ENCODE results near the gene TP53BP2. TPM values are rescaled to one million over a fixed set of nuclear protein-coding genes. Genes with fewer than 3 reads are reported as not detected.

Gene TP53BP2
- total RNA-seq, 4 donors from 2014 or later, result 33.9 to 73.2 (median 52.3) TPM

DNA sequence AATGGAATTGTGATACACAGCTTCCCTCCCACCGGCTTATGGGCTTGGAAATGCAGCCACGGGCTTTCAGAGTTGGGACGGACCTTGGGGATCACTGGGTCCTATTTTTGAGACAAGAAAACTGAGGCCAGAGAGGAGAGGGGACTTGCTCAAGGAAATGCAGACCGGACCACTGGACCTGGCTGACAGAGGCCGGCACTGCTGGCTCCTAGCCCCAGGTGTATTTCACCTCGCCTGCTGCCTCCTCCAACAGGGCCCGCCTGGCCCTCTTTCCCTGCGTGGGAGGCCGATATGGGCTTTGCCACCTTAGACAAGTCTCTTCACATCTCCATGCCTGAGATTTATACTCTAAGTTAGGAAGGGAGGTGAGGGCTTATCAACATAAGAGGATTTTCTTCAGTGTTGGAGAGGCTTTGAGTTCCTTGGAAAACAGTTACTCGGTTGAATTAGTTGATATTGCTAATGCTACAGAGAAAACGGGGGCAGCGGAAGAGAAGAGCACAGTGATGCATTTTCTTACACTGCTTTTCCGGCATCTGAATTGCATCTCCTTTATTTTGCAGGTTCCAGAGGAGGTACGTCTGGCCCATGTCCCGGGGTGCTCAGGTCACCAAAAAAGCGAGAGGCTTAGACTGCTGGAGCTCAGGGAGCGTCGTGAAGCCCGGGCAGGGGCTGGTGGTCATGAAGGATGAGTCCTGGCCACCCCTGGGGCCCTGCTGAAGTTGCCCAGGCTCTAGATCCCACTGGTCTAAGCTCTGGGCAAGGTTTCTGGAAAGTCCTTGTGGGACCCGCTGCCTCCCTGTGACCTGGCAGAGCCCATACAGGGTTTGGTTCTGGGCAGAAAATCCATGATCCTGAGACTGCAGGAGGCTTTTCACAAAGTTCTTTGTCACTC is 88.7 kb downstream of the TP53BP2 start:
- WGBS, 2 donors, result 89 to 90% methylated on average over 20 of the region's 20 CpGs
- H3K27ac ChIP-seq, result no peak overlapping the region
- H3K4me1 ChIP-seq, result peaks cover 0 to 9% (median 0%) of the 10 kb centered on the region in 4 donors
- no peak overlapping the region for H3K4me3 ChIP-seq
- DNase-seq (ENCODE audit: low spot score in 2 of 2), result no peak
- TF ChIP-seq, protein P1, sequence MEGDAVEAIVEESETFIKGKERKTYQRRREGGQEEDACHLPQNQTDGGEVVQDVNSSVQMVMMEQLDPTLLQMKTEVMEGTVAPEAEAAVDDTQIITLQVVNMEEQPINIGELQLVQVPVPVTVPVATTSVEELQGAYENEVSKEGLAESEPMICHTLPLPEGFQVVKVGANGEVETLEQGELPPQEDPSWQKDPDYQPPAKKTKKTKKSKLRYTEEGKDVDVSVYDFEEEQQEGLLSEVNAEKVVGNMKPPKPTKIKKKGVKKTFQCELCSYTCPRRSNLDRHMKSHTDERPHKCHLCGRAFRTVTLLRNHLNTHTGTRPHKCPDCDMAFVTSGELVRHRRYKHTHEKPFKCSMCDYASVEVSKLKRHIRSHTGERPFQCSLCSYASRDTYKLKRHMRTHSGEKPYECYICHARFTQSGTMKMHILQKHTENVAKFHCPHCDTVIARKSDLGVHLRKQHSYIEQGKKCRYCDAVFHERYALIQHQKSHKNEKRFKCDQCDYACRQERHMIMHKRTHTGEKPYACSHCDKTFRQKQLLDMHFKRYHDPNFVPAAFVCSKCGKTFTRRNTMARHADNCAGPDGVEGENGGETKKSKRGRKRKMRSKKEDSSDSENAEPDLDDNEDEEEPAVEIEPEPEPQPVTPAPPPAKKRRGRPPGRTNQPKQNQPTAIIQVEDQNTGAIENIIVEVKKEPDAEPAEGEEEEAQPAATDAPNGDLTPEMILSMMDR (IDR thresholded peaks at IDR 0.05), result no peak
- no peak for TF ChIP-seq POLR2A (IDR thresholded peaks at IDR 0.05)
- TF ChIP-seq EP300 (IDR thresholded peaks at IDR 0.05), result no peak
- peaks cover 2 to 100% (median 17%) of the 10 kb centered on the region in 3 donors for H3K36me3 ChIP-seq
- no peaks in the 10 kb centered on the region for H3K9me3 ChIP-seq
- no peaks in the 10 kb centered on the region for H3K27me3 ChIP-seq

DNA sequence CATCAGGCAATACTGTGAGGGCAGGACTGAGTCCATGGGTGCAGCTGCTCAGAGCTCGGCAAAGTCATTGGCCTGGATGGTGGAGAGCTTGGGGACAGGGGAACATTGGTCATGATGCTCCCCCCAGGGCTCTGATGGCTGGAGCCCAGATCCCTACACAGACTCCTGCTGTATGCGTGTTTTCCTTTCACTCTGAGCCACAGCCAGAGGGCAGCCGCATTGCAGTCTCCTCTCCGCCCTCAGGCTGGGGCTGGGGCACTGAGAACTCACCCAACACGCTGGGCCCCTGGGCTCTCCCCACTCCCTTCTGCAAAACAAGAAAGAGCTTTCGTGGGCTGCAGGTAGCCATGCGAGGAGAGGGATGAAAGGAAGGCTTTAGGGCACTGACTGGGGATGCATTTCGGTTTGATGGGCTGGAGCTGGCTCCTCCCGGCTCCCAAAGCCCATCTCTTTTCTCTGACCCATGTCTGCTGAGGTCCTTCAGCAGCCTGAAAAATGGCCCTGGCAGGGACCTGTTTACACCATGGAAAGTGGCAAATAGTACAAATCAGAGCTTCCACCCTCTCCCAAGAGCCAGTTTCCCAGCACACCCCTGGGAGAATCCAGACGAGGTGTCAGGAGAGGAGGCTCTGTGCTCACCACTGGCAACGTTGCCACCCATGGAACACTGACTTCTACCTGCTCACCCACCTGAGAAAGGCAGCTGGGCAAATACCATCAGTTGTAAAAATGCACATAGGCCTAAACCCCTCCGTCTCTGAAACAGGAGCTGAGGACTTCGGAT is 89.6 kb downstream of the TP53BP2 start:
- DNase-seq (ENCODE audit: low spot score in 2 of 2), result no peak
- Histone ChIP-seq H3K4me1 (peaks cover 0 to 9% (median 0%) of the 10 kb centered on the region in 4 donors), H3K4me3 (no peak overlapping the region), H3K27me3 (no peaks in the 10 kb centered on the region), H3K9me3 (no peaks in the 10 kb centered on the region), H3K27ac (peak overlapping the region in 1 of 4 donors; percentile 38), H3K36me3 (peaks cover 0 to 100% (median 17%) of the 10 kb centered on the region in 3 donors)
- TF ChIP-seq, protein P1 (IDR thresholded peaks at IDR 0.05), result peak in 2 of 5 experiments; percentile 6 to 29
- TF ChIP-seq EP300 (IDR thresholded peaks at IDR 0.05), result no peak
- no peak for TF ChIP-seq POLR2A (IDR thresholded peaks at IDR 0.05)
- 67 to 82% methylated on average over 12 to 13 of the region's 13 CpGs for WGBS, 2 donors

DNA sequence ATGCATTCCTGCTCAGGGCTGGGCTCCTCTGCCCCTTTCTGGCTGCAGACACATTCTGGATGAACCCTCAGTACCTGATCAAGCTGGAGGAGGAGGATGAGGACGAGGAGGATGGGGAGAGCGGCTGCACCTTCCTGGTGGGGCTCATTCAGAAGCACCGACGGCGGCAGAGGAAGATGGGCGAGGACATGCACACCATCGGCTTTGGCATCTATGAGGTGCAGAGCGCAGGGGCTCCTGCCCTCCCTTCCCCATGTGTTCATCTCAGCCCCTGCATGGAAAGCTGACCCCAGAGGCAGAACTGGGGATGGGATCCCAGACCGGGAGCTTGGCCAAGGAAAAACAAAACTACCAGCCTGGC is 90.3 kb downstream of the TP53BP2 start:
- Histone ChIP-seq H3K4me3 (no peak overlapping the region), H3K27ac (peak overlapping the region in 1 of 4 donors; percentile 38), H3K36me3 (peaks cover 0 to 100% (median 19%) of the 10 kb centered on the region in 3 donors), H3K27me3 (no peaks in the 10 kb centered on the region), H3K4me1 (peaks cover 0 to 9% (median 0%) of the 10 kb centered on the region in 4 donors), H3K9me3 (no peaks in the 10 kb centered on the region)
- DNase-seq (ENCODE audit: low spot score in 2 of 2), result no peak
- WGBS, 2 donors, result 85 to 88% methylated on average over 9 of the region's 9 CpGs
- TF ChIP-seq, protein P1 (IDR thresholded peaks at IDR 0.05), result no peak
- TF ChIP-seq EP300 (IDR thresholded peaks at IDR 0.05) (no peak), POLR2A (IDR thresholded peaks at IDR 0.05) (no peak)

DNA sequence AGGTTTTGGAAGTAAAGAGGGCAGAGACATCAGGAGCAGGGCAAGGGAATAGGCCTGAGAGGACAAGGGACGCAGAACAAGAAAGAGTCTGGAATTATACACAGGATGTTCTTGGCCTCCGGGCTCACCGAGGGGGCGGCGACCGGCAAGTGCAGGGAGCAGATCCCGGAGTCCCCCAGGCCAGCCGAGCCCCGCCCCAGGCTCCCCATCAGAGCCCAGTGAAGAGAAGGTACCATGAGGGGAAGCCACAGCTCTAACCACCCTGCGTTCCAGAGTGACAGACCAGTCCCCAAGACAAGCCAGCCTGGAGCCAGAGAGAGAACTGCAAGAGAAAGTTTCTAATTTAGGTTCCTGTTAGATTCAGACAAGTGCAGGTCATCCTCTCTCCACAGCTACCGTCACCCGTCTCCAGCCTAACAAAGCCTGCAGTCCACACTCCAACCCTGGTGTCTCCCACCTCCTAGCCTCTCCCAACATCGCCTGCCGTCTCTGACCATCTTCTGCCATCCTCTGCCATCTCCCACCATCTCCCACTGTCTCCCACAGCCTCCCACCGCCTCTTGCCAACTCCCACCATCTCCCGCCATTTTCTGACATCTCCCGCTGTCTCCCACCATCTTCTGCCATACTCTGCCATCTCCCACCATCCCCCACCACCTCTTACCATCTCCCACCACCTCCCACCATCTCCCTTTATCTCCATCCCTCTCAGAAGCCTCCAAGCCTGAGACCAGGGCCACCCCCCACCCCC is 90.9 kb downstream of the TP53BP2 start:
- TF ChIP-seq, protein P1 (IDR thresholded peaks at IDR 0.05), result no peak
- TF ChIP-seq POLR2A (IDR thresholded peaks at IDR 0.05) (no peak), EP300 (IDR thresholded peaks at IDR 0.05) (no peak)
- H3K9me3 ChIP-seq, result no peaks in the 10 kb centered on the region
- H3K27ac ChIP-seq, result no peak overlapping the region
- no peak overlapping the region for H3K4me3 ChIP-seq
- H3K36me3 ChIP-seq, result peaks cover 0 to 100% (median 19%) of the 10 kb centered on the region in 3 donors
- no peak for DNase-seq (ENCODE audit: low spot score in 2 of 2)
- H3K4me1 ChIP-seq, result peaks cover 0 to 9% (median 0%) of the 10 kb centered on the region in 4 donors
- H3K27me3 ChIP-seq, result no peaks in the 10 kb centered on the region
- WGBS, 2 donors, result 86 to 87% methylated on average over 17 of the region's 17 CpGs
